HG02798 (cell line): ENCODE data around the gene PNPLA7.
A peak's percentile ranks its signal among the peaks of the same experiment; 100 is the strongest.

Source experiments
- ATAC-seq: cut with Tn5 transposase; IDR thresholded peaks from one replicate; pipeline ENCODE4 v1.9.1; 2021; ENCODE audit warnings: mild to moderate bottlenecking; ENCODE audit not compliant: unreplicated experiment, poor library complexity

PNPLA7 gene

DNA sequence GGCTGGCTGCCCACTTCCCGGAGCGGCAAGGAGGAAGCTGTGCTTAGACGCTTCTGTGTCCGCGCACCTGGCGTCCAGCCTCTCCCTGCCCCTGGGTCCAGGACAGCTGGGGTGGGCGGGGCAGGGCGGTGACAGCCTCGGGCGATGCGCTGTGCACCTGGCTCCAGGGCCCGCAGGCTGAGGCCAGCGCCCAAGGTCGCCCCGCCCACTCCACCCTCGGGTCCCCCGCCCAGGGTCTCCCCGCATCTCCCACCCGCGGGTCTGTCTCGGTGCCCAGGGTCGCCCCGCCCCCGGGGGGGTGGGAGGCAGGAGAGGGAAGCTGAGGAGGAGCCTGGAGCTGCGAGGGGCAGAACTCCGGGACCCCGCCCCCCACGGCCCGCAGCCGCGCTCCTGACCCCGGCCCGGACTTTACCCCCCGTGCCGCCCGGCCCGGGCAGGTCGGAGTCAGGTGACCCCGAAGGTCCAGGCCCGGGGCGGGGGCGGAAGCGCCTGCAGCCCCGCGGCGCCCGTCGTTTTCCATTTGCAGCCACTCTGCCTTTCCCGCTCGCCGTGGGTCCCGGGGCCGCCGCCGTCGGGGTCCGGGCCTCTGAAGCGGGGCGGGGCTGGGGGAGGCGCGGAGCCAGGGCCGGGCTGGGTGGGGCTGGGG, 108.8 kb downstream of the PNPLA7 start, which contains the start of gene ENTPD8:
Gene ENTPD8 (minus strand): TSS at position 69 of the 646 bp plus-strand sequence. CDS start 3,072 bp downstream, outside the sequence.
- no peak for ATAC-seq

DNA sequence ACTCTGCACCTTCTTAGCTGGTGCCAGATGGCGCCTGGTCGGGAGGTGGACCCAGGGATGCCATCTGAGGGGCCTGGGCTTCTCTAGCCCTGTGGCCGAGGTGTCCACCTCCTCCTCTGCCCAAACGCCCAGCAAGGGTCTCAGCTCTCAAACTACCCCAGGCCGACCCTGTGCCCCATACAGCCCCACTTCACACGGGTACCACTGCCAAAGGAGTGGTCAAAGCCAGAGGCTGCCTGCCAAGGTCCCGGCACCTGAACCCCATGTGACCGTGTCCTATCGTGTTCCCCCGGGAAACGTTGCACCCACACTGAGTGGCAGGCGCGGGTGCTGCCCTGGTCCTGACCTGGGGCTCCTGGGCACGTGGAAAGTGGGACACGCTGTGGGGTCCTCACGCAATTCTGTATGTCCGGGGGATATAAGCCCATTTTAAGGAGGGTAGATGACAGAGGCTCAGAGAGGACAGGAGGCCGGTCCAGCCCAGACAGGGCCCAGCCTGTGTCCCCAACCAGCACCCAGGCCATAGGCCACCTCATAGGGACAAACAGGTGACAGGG, 111.0 kb downstream of the PNPLA7 start:
- ATAC-seq, result no peak

DNA sequence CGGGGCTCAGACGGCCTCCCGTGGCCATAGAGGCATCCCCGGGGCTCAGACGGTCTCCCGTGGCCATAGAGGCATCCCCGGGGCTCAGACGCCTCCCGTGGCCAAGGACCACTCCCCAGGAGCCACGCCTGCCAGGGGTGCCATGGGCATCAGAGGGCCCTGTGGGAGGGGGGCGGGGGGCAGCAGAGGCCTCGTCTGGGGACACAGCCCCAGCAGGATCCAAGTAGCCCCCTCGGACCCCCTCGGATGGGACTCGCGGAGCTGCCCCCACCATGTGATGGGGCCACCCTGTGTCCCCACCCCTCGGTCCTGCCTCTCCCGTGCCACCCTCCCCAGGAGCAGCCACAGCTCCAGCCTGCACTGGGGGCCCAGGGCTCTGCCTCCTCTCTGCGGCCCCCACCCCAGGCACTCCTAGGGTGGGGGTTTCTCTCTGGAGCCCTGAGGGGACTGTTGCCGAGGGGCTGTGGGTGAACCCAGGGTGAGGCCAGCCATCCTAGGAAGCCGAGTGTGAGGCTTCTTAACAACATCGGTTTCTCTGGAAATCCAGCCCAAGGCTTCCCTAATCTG, 111.5 kb downstream of the PNPLA7 start:
- ATAC-seq, result no peak

DNA sequence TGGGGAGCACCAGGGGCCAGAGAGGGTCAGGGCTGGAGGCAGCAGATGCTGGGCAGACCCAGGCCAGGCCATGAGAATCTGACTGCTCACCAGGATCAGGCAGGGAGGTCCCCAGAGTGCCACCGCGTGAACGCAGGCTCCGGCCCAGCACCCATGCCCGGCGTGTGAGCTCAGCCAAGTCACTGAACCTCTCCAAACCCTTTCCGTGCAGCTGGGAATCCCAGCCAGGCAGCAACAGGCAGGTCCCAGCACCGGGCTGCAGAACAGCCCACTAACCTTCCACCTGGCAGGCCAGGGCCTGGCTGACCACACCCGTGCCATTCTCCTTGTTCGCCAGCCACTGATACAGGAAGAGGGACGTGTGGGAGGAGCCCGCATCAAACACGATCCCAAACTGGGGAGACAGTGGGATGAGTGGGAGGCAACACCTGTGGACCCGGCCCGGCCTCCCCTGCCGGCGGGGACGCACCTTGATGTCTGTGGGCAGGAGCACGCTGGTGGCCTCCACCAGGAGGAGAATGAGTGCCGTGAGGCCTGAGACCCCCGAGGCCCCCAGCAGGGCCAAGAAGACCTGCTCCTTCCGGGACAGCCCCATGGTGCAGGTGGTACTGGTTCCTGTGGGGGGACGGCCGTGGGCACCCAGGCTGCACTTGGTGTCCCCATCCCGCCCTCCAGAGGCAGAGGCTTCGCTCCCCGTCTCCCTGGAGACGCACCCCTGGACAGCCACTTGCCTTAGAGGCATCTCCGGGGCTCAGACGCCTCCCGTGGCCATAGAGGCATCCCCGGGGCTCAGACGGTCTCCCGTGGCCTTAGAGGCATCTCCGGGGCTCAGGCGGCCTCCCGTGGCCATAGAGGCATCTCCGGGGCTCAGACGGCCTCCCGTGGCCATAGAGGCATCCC, 112.3 kb downstream of the PNPLA7 start:
- no peak for ATAC-seq

DNA sequence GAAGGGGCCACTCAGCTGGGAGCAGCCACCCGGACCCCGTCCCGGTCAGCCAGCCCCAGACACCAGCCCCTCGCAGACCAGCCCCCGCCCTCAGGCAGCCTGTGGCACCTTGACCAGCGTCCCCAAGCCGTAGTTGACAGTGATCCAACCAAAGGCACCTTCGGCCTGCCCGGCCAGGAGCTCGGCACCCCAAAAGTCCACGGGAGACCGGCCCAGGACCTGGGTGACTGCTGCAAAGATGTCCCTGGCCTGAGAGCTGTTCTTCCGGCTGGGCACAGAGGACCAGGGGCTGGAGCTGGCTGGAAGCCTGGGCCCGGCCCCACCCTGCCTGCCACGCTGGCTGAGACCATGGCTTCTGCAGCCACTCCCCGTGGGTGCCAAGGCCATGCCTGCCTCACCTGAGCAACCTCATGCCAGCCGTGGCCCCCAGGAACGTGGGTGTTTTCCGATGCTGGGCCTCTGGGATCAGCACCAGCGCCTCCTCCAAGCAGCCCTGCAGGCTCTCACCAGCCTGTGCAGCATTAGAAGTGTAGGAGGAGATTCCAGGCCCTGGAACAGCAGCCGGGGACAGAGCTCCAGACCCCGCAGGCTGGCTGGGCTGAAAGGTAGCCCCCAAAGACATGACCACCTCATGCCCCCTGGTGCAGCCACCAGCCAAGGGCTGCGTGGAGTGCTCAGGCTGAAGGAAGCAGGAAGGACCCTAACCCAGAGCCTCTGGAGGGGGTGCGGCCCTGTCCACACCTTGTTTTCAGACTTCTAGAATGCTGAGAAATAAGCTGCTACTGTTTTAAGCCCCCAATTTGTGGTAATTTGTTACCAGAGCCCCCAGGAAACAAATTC, 113.2 kb downstream of the PNPLA7 start:
- no peak for ATAC-seq

DNA sequence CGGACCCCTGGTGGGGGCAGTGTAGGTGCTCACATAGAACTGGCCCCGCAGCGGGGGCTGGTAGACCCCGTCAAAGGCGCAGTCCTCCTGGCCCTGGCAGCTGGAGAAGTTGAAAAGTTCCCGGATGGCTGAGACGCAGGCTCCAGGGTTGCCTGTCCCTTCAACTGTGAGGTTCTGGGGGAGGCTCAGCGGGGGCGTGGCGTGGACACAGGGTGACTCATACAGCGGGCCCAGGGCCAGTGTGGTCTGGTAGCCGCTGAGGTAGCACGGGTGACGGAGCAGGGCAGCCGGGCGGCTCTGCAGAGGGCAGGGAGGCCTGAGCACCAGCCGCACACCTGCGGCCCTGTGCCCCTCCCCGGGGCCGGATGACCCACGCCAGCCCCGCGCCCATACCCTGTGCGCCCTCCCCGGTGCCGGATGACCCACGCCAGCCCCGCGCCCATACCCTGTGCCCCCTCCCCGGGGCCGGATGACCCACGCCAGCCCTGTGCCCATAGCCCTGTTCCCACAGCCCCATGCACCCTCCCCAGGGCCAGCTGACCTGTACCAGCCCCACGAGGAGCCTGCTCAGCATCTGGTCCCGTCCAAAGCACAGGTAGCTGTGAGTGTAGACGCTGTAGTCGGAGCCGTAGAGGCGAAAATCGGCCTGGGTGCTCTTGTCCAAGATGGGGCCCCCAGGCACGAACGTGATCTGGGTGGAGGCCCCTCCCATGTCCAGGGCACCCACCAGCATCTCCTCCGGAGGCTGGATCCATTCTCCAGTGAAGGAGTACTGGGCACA, 114.0 kb downstream of the PNPLA7 start:
- no peak for ATAC-seq

DNA sequence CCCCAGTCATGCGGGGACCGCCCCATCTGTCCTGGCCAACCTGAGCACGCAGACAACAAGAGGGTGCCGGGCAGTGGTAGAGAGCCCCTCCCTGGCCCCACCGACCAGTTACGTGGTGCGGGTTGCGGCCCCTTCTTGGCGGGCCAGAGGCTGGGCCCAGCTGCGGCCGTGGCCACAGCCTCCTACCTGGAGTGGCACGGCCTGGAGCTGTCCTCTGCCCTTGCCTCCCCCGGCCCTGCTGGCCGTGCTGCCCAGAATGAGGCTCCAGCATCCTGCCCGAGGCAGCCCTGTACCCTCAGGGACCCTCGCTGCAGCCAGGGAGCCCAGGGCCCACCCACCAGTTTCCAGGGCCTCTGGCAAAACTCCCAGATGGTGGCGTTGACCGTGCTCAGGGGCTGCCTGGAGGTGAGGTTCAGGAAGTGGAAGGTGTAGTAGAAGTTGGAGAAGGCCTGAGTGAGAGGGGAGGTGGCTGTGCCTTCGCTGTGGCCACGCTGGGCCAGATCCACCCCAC, 114.8 kb downstream of the PNPLA7 start:
- no peak for ATAC-seq

DNA sequence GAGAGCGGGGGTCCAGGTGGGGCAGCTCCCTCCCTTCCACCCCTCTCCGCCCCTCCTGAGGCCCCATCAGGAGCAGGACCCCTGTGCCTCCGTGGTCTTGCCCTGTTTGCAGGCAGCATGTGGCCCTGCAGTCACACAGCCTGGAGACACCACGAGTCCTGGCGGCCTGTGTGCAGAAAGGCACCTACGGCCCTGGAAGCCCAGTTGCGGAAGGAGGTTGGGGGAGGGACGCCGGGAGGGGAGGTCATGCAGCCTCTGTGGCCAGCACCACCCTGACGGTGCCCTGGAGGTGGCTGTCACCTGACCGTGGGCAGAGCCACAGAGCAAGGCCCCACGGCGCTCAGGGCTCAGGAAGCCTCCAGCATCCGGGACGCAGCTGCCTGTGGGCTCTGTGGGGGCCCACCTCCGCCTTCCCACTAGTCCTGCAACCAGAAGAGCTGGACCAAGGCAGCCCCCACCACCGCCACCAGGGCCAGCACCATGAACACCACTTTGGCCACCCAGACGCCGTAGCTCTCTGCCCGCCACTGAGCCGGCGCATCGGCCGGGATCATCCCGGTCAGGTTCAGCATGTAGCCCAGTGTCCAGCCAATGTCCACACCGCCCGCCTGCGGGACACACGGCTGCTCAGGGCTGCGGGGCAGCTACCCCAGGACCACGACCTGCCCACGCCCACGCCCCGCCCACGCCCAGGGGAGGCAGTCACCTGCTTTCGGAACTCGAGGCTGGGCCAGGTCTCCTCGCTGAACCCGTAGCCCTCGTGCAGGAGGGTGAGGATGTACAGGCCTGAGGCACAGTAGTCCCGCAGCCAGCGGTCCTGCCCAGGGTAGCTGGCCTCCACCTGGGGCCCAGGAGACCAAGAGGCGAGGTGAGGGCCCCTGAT, 115.5 kb downstream of the PNPLA7 start:
- no peak for ATAC-seq

DNA sequence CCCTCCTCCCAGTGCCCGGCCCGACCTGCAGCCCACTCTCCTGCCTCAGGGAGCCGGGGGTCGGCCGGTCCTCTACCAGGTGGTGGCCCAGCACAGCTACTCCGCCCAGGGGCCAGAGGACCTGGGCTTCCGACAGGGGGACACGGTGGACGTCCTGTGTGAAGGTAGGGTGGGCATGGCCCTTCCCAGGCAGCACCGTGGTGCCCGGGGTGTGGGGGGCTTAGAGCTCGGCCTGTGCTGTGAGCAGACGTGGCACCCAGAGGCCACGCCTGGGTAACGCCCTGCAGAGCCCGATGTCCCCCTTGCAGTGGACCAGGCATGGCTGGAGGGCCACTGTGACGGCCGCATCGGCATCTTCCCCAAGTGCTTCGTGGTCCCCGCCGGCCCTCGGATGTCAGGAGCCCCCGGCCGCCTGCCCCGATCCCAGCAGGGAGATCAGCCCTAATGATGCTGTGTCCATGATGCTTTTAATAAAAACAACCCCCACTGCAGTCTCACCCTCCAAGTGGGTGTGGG, 116.2 kb downstream of the PNPLA7 start:
- ATAC-seq, result no peak

DNA sequence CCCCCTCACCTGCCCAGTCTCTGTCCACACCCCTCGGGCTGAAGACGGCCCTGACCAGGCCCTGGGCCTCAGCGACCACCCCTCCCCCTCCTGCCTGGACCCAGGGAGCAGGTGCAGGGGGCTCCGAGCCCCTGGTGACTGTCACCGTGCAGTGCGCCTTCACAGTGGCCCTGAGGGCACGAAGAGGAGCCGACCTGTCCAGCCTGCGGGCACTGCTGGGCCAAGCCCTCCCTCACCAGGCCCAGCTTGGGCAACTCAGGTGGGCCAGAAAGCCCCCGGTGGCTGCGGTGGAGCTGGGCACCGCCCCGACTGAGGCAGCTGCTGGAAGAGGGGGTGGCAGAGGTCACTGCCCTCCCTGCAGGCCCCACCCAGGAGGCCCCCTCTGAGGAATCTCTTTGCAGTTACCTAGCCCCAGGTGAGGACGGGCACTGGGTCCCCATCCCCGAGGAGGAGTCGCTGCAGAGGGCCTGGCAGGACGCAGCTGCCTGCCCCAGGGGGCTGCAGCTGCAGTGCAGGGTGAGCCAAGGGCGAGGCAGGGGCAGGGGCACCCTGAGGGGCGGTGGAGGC, 116.8 kb downstream of the PNPLA7 start:
- no peak for ATAC-seq

DNA sequence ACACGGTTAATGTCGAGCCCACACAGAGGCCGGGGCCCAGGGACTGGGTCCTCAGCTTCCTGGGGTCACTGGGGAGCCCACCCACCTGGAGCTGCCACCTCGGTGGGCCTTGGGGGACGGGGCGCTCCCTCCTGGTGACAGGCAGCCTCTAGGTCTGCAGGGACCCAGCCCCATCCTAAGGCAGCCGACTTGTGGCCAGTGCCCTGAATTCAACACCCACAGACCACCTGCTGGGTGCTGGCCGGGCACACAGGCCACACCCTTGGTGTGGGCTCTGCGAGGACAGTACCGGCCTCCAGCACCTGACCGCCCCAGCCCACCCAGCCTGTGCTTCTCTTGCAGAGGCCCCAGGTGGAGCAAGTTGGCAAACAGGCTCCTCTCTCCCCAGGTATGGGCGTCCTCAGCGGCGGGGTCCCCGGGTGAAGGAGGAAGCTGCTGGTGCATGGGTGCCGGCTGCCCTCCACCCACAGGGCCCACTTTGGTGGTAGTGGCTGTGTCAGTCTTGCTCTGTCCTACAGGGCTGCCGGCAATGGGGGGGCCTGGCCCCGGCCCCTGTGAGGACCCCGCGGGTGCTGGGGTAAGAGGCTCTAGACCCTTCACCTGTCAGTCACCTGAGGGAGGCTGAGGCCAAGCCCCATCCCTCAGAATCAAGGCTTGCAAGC, 117.4 kb downstream of the PNPLA7 start:
- no peak for ATAC-seq

DNA sequence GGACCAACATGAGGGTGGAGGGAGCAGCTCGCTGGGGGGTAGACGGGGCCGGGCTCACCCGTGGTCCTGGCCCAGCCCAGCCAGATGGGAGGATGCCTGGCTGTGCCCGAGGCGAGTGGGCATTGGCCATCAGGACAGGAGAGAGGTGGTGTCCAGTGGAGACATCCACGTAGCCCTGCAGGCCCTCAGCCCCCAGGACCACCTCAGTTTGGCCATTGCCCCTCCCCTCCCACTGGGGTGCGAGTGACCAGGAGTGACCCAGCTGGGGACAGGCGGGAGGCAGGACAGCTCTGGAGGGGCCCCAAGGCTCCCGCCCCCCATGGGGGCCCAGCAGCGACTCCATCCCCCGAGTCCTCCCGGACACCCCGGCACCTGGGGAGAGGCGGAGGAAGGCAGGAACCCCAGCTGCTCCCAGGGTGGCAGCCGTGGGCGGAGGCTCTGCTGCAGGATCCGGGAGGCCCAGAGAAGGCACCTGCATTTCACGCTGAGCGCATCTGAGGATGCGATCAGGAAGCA, 118.7 kb downstream of the PNPLA7 start:
- no peak for ATAC-seq

DNA sequence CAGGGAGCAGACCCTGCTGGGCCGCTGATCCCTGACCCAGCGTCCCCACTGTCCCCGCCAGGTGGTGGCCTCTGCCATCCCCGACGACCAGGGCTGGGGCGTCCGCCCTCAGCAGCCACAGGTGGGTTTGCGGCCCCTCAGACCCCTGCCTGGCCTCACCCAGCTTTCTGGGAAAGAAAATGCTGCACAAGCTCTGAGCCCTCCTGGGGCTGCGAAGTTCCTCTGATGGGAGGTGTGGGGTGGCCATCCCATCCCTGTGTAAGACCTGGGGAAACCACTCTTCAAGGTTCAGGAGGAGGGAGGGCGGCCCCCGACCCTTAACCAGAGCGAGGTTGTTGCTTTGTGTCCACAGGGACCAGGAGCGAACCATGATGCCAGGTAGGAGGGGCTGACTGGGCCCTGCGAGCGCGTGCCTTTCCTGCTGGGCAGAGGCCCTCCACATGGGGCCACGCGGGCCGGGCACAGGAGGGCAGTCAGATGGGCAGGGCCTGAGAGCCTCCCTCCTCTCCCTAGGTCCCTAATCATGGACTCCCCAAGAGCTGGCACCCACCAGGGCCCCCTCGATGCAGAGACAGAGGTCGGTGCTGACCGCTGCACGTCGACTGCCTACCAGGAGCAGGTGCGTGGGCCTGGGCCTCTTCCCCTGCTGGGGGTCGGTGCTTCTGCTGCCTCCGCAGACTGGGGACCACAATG, 119.3 kb downstream of the PNPLA7 start:
- ATAC-seq, result no peak

DNA sequence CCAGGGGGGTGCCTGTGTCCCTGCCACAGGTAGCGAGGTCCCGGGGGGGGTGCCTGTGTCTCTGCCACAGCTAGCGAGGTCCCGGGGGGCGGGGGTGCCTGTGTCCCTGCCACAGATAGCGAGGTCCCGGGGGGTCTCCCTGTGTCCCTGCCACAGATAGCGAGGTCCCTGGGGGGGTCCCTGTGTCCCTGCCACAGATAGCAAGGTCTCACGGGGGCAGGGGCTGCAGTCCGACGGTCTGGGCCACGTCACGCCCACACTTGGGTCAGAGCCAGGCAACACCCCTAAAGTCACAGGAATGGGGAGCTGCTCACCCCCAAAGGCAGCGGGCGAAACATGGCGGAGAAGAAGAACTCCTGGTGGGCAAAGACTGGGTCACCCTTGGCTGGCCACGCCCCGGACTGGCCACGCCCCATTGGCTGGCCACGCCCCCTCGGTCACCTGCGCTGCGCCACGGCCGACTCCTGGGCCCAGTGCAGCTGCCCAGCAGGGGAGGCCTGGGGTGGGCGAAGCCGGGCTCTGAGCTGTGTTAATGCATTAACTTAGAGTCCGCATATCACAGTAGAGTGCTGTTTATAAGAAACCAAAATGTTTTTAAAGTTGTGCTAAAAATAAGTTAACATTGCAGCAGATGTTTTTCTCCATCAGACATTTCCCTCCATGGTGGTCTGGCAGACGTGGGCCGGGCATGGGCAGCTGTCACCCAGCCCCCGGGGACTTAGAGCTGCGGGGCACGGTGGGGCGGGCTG, 120.1 kb downstream of the PNPLA7 start:
- ATAC-seq, result peak; percentile 61

DNA sequence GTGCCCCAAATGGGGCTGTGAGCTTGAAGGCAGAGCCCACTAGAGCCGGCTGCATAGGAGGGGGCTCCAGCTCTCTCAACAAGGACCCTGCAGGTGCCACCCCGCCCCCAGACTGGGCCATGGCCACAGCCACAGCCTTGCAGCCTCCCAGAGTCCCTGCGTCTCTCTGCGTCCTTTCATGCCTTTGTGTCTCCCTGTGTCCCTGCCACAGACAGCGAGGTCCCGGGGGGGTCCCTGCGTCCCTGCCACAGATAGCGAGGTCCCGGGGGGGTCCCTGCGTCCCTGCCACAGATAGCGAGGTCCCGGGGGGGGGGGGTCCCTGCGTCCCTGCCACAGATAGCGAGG, 120.7 kb downstream of the PNPLA7 start:
- no peak for ATAC-seq
